NCI-H1930 (cell line): Measurements from ENCODE around the gene HDAC4.

Source experiments
- DNase-seq, 2 experiments: peaks; one replicate each; lab custom pipeline; 2025; lab: John Stamatoyannopoulos, UW

HDAC4 gene

DNA sequence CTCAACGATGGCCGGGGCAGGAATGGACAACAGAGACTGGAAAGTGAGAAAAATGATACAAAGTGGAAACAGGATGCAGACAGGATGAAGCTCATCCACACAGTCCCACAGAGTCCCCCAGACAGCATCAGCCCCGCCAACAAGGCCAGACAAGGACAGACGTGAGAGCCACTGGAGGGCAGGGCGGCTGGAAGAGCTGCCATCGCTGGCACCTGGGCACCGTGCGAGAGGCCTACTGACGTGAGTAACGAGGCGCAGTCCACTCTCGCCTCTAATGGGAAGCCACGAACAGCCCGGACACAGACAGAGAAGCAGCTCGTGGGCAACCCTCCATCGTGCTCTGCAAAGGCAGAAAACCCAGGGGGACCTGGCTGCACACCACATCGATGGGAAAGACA is 17.1 kb downstream of the HDAC4 start:
- DNase-seq: no peak

DNA sequence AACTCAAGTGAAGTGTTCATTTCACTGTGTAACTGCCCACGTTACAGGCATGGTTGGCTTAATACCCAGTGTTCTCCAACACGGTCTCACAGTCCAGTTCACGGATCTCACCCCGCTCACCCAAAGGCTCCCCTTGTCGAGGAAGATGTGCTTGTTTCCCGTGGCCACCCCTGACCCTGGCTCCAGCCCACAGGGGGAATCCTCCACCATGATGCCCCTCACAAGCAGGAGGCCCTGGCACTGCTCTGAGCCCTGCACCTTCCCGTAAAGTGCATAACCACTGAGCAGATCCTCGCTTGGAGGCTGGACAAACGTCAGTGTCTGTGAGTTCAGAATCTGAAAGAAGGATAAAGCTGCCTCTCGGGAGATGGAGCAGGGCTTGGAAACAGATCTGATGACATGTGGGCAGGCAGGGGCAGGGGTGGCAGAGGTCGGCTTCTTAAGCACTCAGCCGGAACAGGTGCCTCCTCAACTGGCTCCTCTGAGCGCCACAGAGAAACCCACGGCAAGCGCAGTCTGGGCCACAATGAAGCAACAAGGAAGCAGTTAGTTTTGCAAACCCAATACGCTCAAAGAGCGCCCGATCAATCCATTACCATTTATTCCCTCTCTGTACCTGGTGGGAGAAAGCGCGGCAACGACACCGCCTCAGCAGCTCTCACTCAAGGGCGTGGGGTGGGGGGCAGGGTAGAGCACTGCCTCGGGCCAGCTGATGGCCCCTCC is 17.6 kb downstream of the HDAC4 start:
- no peak for DNase-seq

DNA sequence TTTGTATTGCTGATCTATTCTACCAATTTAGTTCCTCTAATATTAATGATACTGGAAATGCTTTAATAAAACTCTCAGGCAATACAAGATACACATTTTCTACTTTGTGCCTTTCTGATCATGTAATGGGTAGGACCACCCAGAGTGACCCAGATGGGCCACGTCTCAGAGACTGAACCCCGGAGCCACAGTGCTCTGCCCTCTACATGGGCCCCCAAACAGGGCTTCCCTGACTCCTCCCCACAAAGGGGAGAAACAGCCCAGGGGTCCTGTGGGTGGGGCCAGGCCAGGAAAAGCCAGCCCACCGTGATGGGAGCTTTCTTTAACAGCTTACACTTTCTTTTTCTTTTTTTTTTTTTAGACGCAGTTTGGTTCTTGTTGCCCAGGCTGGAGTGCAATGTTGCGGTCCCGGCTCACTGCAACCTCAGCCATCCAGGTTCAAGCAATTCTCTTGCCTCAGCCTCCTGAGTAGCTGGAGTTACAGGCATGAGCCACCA is 18.4 kb downstream of the HDAC4 start:
- DNase-seq: no peak

DNA sequence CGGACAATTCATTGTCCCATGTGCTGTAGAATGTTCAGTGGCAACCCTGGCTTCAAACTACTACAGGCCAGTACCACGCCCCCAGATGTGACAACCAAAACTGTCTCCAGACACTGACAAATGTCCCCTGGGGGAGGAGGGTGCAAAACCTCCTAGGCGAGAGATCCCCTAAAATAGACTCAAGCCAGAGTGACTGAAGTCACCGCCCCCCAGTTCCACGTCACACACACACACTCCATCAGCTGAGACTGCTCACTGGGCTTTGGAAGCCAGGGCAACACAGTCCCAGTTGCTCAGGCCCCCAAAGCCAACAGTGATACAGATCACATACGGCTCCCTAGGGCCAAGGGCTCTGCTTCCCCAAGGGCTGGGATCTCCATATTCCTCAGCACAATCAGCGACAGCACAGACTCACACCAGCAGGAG is 19.1 kb downstream of the HDAC4 start:
- DNase-seq: no peak

GRCh38 chr2:239380831-239381708 is 19.8 kb downstream of the HDAC4 start:
- DNase-seq: no peak

GRCh38 chr2:239379641-239380170 is 21.1 kb downstream of the HDAC4 start:
- no peak for DNase-seq

DNA sequence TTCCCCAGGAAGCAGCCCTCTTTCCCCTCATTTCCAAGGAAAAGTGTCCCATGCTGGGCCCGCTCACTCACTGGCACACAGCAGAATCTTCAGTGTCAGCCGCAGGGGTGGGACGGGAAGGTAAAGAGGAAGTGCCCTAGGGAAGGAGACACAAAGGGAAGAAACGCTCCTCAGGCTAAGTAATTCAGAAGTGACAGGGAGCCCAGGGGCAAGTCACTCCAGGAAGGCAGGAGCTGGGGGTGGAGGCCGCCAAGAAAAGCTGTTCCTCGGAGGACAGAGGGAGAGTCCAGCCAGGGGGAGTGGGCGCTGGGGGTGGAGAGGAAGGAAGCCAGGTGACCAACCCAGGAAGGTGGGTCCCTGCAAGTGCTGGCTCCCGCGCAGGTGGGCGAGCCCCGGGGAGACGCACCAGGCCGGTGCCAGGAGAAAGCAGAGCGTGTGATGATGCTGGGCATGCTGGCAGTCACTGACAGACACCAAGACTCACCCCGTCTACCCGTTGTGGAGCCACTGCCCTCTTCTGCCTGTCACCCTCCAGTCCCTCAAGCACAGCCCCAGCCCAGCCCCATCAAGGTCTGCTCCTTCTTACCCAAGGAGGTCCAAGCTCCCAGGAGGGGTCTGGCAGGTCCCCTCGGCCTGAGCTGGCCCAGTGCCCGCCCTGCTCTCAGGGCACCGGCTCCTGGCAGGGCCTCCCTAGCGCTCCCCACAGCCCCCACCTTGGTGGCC is 21.7 kb downstream of the HDAC4 start:
- DNase-seq: no peak

DNA sequence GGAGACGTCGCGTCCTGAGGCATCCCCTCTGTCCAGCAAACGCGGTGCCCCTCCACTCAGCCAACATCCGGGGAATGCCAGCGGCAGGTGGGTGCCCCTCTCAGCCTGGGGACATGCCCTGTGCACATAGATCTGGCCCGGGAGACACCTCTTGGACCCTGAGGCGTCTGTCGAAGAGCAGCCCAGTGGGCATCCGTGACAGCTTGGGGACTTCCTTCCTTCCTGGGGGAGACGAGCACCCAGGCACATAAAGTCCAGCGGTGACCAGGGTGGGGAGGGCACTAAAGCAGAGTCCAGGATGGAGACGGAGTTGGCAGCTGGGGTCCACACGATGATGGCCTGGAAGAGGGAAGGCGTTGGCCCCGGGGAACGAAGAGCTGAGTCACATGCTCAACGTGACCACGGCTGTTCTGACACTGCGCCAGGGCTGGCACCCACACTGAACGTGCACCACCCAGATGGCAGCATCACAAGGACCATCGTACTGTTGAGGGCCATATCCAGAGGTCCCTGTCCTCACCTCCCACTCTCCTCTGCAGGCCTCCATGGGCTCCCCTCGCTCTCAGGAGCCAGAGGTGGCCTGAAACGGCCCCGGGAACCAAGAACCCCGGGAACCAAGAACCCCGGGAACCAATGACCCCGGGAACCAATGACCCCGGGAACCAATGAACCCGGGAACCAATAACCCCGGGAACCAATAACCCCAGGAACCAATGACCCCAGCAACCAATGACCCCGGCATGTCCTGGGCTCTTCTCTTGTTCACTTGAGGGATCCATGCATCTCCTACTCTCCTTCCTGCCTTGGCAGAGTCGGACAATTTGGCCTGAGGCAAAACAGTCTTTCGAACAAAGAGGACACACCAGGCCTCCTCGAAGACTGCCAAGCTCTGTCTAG is 22.6 kb downstream of the HDAC4 start:
- no peak for DNase-seq

DNA sequence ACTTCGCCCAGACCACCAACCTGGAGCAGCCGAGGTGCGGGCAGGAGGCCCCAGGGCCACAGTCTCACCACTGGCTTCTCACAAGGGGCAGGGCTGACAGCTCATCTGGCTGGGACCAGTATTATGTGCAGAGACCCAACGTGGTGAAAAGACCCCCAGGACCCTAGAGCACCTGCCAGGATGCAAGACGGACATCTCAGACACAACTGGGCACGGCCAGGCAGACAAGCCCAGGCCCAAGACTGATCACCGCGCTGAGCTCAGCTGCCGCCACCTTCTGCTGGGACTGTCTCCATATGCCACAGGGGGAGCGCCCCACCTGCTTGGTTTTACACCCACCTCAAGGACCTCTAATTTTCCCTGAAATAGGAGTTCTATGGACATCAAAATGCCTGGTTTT is 23.2 kb downstream of the HDAC4 start:
- no peak for DNase-seq

DNA sequence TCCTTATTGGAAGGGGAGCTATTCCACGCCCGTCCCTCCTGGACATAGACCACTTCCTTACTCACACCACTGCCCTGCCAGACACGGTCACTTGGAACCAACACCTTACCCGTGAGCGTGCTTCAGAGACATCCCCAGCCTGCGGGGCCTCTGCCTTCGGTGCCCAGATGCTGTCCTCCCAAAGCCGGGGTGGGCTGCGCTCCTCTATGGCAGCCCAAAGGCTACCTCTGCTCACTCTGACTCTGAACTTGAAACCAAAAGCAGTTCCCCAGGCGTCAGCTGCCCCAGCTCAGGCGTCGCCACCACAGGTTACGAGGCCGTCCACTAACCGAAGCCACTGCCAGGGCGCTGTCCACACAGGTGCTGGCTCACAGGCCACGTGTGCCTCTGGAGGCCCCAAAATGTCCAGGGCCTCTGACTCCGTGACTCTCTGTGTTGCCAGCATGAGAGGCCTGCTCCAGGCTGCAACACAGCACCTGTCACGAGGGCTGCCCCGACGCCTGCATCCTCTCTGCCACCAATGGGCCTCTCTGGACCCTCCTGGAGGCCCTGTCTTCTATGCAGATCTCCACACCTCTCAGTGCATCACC is 23.8 kb downstream of the HDAC4 start:
- DNase-seq: no peak

DNA sequence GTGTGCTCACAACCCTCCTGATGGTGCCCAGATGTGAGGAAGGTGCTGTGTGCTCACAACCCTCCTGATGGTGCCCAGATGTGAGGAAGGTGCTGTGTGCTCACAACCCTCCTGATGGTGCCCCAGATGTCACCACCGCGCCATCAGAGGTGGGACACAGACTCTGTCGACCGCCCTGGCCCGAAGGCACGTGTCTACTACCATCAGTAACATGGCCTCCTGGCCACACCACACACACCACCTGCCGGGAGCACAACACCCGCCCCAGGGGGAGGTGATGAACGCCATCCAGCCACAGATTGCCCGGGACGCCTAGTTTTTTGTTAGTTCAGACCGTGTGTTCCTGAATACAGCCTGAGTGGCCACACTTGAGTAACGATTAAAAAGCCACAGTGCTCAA is 24.5 kb downstream of the HDAC4 start:
- no peak for DNase-seq

GRCh38 chr2:239375278-239376061 is 25.4 kb downstream of the HDAC4 start:
- no peak for DNase-seq

DNA sequence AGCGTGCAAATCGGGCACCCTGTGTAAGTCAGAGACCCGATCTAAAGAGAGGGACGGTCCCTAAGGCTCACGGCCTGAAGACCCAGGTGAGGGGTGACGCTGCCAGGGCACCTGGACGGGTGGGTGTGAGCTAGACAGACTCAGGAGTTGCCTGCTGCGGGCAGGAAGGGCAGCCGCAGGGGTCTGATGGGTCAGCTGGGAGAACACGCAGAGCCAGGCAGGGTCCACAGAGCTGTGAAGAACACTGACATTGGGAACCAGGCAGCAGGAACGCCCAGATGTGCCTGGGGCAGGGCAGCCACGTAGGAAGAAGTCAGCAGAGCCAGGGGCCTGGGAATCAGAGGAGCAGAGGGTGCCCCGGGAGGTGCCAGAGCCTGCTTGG is 25.9 kb downstream of the HDAC4 start:
- DNase-seq: no peak

GRCh38 chr2:239372835-239373234 is 28.0 kb downstream of the HDAC4 start:
- no peak for DNase-seq

- DNase-seq: no peak
Measured at GRCh38 chr2:239371726-239372686, 28.8 kb downstream of the HDAC4 start.

GRCh38 chr2:239370876-239371725 is 29.7 kb downstream of the HDAC4 start:
- no peak for DNase-seq

GRCh38 chr2:239370403-239370802 is 30.4 kb downstream of the HDAC4 start:
- no peak for DNase-seq

DNA sequence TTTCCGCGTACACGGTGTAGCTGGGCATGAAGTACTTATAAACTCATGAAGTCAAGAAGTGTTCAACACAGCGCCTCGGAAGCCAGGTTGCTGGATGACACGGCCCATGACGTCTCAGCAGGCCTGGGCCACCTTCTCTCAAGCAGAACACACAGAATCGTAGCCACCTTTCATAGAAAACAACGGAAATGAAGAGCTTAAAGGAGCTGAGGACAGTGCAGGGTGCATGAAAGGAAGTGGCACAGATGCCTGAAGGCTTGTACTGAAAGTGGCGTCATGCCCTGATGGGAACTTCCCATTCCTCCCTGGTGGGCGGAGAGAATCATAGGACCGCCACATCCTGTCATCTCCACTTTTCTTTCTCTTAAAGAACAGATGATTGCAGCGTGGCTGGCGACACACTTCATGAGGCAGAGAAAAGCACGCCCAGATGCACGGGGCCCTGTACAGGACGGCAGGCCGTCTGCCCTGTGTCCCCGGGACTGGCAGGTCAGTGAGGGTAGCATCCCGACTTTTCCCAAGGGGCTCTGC is 31.1 kb downstream of the HDAC4 start:
- DNase-seq: no peak
